Stimulated activated CD8-positive, alpha-beta memory T cell treated with anti-CD3 and anti-CD28 coated beads, Interleukin-2, amount 100 ng/mL, for 1 hour (primary cell): ENCODE measurements around the gene HSPA4.
"Not testable (repeated sequence)": the region's sequence is repeated elsewhere in the genome, so short reads cannot be mapped to it uniquely, and the experiment has no call there.

Experiments
- DNase-seq, 2 donors: peaks; one replicate each; pipeline ENCODE4 v3.0.0-alpha.2; 2020; ENCODE audit warnings: low read depth in 2 of 2

HSPA4 gene

DNA sequence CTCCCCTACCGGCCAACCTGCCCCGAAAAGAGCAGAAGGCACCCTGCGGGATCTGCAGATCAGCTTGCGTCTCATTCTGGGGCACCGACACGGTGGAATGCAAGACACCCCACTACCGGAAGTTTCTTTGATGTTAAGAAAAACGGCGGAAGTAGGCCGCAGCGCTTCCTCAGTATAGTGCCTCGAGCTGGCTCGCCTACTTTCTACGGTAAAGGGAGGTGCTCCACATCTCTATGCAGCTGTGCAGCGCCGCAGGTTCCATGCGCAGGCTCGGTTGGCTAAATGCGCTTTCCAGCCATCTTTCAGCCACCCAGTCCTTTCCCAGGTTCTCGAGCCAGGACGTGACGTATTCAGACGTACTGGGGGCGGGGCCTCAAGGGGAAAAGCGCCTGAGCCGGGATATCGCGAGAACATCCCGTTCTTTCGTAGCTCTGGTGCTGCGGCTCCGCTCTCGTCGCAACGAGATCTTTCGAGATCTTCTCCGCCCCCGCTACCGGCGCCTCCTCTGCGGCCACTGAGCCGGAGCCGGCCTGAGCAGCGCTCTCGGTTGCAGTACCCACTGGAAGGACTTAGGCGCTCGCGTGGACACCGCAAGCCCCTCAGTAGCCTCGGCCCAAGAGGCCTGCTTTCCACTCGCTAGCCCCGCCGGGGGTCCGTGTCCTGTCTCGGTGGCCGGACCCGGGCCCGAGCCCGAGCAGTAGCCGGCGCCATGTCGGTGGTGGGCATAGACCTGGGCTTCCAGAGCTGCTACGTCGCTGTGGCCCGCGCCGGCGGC, at the start of gene HSPA4:
TSS of gene HSPA4 (plus strand) at position 472 of the 775 bp plus-strand sequence. CDS start at position 710, 238 bp downstream.
- peak; percentile 93 for DNase-seq

DNA sequence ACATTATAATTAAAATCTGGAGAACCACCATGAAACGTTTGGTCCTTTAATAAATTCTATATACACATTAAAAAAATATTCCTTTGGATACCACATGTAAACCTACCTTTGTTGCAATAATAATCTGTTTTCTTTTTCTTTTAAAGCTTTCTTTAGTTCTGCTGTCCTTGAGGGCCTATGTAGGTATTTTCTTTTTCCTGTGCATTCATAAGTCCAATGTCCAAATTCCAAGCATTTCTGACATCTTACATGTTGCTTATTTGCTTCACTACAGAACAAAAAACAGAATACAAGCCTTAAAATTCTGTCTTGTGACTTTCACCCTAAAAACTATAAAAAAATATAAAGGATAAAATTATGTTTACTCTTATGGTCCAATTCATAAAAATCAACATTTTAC, 45.2 kb upstream of the HSPA4 start:
- no peak for DNase-seq

DNA sequence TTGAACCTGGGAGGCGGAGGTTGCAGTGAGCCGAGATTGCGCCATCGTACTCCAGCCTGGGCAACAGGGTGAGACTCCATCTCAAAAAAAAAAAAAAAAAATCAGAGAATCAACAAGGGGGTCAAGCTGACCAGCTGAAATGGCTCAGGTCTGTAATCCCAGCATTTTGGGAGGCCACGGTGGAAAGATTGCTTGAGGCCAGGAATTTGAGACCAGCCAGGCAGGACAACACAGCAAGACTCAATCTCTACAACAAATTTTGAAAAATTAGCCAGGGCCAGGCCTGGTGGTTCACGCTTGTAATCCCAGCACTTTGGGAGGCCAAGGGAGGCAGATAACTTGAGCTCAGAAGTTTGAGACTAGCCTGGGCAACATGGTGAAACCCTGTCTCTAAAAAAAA, 43.4 kb upstream of the HSPA4 start:
- DNase-seq, result not testable (repeated sequence)

DNA sequence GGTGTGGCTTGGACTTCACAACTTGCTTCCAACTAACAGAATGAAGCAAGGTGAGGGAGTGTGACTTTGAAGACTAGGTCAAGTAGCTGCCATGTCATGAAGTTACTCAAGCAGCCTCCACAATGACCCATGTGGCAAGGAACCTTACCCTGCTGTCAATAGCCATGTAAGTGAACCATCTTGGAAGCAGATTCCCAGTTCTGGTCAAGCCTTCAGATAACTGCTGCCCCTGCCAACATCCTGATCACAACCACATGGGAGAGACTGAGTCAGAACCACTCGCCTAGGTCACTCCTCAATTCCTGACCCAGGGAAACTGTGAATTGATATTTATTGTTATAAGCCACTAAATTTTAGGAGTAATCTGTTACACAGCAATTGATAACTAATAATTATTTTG, 36.3 kb upstream of the HSPA4 start:
- DNase-seq, result no peak

DNA sequence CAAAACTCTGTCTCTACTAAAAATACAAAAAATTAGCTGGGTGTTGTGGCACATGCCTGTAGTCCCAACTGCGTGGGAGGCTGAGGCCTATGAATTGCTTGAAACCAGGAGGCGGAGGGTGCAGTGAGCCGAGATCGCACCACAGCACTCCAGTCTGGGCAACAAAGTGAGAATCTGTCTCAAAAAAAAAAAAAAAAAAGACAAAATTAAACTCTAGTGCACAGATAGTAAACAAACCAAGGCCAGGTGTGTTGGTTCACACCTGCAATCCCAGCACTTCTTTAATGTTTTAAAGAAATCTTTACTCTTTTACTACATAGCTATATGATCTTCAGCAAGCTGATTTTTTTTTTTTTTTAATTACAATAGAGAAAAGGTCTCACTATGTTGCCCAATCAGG, 33.8 kb upstream of the HSPA4 start:
- no peak for DNase-seq

DNA sequence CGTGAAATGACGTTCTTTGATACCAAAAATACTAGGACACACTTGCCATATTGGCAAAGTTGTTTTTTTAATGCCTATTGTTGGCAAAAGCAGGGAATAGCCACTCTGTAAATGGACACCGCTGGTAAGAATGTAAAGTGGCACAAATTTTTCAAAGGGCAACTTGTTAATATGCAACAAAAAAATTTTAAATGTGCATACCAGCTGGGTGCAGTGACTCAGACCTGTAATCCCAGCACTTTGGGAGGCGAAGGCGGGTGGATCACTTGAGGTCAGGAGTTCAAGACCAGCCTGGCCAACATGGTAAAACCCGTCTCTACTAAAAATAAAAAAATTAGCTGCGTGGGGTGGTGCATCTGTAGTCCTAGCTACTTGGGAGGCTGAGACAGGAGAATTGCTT, 32.3 kb upstream of the HSPA4 start:
- not testable (repeated sequence) for DNase-seq

DNA sequence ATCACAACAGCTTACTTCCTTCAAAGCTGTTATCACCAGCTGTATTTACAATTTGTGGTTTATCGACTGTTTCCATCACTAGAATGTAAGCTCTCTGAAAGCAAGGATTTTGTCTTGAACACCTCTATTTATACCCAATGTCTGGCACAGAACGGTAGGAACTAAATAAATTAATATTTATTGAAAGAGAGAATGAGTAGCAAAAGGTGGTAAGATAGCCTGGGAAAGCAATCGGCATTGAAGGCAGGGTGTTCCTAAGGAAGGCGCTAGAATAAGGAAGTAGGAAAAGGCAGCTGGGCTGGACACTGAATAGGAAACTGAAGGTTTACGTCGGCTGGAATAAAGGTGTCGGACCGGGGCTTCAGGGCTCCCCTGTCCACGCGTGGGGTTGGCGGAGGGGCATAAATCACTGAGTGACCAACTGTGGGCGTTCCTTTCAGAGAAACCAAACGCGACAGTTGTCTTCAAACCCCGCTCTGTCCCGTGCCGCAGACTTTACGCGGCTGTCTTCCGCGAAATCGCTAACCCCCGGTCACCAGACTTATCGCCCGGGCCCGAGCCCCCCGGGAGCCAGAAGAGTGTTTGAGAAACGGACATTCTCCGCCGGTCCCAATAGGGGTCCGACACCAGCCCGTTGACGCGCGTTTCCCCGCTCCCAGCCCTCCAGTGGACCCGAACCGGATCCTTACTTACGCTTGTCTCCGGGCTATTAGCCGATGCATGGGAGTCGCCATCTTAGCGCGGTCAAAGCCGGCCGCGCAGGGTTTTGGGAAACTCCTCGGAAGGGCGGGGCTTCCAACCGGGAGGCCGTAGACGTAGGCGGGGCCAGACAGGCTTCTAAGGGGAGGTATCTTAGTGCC, 25.8 kb upstream of the HSPA4 start, which contains the start of gene ZCCHC10:
TSS of gene ZCCHC10 (minus strand) at position 746 of the 860 bp plus-strand sequence. CDS start at position 734, 12 bp downstream.
- peak; percentile 80 to 85 for DNase-seq

DNA sequence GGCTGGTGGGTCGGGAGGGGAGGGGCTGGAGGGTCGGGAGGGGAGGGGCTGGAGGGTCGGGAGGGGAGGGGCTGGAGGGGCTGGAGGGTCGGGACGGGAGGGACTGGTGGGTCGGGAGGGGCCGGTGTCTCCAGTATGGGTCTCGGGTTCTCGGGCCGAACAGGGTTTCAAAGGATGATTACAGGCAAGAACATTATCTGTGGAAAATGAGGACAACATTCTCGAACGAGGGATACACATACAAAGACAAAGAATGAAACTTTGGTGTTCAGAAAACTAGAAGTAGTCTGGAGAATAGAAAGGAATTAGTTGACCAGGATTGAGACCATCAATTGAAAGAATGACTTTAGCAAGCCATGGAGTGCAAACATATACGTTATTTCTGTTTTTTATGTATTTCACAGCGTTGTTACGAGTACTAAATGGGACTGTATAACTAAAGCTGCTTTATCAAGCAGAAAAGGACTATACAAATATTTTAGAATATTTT, 25.1 kb upstream of the HSPA4 start:
- DNase-seq, result no peak

DNA sequence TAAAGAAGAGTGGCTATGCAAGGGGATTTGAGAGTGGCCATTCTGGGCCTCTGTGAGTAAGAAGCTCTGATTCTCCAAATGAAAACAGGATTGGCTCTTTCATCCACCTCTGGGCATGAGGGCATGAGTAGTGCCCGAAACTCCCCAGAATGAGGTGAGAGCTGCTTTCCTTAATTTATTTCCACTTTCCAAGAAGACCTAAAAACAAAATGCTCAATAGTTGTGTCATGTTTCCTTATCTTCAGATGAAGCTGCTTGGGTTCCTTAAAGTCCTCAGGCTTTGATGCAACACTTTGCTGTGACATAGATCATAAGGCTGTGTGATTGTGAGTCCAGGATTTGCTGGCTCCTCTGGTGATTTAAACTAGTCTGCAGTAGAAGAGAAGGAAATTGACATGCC, 22.4 kb upstream of the HSPA4 start:
- DNase-seq, result no peak

DNA sequence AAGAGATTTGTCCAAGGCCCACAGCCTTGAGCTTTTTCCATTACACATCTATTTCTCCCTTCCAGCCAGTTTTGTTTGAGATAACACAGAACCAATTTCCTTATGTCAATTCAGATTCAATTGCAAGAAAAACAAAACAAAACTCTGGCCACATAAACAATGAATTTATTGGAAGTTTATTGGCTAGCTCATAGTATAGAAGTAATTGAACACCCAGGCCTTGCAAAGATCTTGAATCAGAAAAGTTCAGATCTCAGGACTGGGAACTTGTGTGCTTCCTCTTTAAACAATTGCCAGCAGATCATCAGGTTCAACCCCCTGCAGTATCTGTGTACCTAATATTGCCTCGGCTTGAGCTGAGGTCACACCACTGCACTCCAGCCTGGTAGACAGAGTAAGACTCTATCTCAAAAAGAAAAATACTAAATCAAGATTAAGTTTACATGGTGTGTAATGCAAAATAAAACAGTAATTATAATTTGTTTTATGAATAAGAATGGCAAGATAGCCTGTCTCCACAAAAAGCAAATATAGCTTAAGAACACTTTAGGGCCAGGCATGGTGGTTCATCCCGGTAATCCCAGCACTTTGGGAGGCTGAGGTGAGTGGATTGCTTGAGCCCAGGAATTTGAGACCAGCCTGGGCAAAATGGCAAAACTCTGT, 21.3 kb upstream of the HSPA4 start:
- no peak for DNase-seq

DNA sequence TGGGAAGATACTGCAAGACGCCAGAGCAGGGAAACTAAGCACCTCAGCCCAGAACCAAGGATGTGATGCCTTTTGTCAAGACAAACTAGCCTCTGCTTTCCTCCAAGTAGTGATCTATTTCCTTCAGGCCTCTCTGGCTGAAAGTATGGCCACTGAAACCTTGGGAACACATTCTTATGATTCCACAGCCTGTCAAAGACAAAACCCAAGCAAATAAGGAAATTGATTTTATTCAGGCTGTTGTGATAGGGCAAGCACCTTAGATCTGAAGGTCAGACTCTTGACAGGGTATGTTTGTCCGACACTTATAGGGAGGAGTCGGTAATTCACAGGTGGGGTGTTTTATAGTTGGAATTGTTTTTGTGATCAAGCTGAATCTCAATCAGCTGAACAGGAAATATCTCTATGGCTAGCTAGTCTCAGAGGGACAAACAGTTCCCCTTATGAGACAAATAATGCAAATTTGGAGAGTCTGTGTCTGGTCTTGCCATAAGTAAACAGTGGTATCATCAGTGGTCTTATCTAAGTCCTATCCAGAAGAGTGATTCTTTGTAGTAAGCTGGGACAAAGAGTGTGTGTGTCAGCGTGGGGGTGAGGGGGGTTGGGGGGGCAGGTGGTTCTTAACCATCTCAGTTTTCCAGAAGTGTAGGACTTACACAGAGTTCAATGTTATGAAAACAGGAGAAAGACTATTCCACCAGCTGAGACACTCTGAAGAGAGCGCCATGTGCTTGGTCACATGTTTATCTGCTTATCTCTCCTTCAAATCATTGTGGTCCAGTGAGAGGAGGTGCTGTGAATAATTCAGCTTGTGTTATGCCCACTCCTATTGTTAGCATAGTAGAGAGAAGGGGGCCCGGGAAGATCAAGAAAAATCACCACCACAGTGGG, 18.7 kb upstream of the HSPA4 start:
- no peak for DNase-seq

DNA sequence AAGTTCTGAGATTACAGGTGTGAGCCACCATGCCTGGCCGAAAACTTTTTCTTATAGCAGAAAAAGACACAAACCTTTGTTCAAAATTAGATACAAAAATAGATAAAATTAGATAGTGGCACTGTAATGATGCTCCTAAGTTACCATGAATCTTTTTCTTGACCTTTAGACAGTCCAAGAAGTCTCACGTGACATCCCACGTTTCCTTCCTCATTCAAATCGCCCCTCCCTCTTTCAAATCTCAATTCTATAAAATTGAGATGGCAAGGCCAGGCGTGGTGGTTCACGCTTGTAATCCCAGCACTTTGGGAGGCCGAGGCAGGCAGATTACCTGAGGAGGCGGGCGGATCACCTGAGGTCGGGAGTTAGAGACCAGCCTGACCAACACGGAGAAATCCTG, 17.7 kb upstream of the HSPA4 start:
- DNase-seq, result no peak

DNA sequence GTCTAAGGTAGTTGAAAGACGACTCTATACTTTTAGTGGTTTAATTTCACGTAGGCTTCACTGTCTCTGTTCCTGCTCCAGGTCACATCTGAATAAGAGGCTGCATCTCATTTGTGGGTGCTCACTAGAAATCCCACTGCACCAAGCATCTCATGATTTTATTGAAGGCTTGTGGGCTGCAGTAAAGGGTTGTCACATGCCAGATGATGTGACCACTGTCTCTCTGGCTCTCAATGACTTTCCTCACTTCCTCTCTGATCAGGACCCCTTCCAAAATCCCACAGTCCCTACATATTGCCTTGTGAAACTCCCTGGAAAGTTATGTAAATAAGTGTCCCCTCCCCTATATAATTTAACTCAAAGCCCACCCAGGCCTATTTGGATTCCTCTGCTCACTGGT, 16.6 kb upstream of the HSPA4 start:
- no peak for DNase-seq

DNA sequence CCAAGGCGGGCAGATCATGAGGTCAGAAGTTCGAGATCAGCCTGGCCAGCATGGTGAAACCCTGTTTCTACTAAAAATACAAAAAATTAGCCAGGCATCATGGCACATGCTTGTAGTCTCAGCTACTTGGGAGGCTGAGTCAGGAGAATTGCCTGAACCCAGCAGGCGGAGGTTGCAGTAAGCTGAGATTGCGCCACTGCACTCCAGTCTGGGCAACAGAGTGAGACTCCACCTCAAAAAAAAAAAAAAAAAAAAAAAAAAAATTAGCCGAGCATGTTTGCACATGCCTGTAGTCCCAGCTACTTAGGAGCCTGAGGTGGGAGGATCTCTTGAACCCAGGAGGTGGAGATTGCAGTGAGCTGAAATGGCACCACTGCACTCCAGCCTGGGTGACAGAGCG, 15.1 kb upstream of the HSPA4 start:
- DNase-seq, result not testable (repeated sequence)

DNA sequence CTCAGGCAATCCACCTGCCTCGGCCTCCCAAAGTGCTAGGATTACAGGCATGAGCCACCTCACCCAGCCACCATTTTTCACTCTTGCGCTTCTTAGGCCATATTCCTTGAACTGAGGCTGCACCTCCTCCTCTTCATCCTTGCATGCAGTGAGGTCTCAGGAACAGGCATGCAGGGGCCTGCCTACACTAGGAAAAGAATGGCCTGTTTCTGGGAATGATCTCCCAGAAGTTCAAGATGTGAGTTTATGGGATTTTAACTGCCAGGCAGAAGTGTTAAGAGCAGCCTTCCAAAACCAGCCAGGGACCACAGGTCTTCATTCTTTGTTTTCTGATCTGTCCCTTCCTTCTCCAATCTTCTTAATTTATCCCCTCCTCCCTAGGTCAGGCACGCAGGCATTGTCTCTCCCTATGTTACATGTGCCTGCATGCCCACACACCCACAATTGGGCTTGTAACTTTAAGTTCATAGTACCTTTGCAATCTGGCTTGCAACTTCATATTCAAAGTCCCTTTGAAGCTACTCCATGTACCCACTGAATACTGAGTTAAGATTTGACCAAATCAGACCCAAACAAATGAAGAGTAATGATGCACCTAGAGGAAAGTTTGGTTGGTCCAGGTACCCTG, 10.5 kb upstream of the HSPA4 start:
- no peak for DNase-seq

DNA sequence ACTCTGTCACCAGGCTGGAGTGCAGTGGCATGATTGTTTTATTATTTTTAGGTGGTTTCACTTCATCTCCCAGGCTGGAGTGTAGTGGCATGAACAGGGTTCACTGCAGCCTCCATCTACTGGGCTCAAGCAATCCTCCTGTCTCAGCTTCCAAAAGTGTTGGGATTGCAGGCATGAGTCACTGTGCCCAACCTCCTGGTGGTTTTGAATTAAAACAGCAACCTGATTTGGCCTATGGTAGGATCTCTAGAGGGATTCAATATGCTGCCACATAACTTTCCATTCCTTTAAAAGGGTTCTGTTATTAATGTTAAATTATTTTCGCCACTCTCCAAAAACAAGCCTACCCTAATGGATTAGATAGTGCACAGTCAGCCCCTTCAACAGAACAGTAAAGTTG, 9.9 kb upstream of the HSPA4 start:
- DNase-seq, result no peak

DNA sequence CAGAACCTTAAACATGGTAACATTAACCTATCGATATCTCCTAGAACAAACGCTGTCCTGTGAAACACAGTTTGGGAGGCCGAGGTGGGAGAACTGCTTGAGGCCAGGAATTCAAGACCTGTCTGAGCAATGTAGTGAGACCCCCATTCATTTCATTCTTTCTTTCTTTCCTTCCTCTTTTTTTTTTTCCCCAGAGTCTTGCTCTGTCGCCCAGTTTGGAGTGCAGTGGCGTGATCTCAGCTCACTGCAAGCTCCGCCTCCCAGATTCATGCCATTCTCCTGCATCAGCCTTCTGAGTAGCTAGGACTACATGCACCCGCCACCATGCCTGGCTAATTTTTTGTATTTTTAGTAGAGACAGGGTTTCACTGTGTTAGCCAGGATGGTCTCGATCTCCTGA, 5.3 kb upstream of the HSPA4 start:
- DNase-seq, result not testable (repeated sequence)

DNA sequence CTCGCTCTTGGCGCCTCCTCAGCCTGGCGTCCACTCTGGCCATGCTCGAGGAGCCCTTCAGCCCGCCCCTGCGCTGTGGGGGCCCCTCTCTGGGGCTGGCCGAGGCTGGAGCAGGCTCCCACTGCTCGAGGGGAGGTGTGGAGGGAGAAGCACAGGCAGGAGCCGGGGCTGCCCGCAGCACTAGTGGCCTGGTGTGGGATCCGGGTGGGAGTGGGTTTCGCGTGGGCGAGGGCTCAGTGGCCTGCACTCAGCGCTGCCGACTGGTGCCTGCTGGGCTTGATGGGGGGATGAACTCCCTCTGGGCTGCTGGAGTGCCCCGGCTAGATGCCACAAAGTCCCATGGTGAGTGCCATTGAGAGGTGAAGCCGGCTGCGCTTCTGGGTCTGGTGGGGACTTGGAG, 4.4 kb upstream of the HSPA4 start:
- no peak for DNase-seq

DNA sequence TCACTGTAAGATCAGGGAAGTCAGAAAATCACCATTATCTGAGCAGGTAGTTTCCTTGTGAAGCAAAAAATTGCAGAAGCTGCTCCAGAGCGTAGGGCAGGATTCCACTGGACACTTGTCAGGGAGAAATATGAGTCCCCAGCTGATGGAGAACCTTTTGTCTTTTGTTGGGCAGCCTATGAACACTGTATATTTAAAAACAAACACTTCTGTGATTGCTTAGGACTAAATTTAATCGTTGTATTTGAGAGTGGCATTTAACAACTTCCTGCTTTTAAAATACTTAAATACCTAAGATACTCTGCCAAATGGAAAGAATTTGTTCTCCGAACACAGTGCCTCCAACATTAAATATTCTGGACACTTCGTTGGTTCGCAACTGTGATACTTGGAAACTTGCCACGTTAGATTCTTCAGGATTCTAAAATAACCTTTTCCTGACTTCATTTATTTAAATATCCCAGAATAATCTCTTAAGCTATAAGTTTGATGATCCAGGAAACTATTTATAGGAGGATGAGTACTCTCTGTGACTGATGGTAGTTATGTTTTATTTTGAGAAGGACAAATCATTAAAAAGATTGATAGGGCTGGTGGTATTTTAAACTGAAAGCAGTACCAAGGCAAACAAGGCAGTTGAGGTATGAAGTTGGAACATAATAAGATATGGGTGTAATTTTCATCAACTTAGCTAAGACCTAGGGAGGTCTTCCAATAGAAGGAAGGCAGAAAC, 2.7 kb upstream of the HSPA4 start:
- no peak for DNase-seq

DNA sequence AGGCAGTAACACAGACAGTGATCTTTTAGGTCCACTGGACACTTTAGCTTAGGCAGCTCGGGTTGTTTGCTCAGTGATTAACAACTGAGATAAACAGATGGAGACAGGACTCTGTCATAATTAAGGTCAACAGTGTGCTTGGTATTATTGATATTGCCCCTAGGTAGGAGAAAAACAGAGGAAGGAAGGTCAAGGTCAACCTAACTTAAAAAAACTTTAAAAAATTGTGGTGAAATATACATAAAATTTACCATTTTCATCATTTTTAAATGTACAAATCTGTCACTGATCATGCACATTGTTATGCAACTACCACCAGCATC, 2.1 kb upstream of the HSPA4 start:
- no peak for DNase-seq
